Activated T-cell treated with anti-CD3 and anti-CD28 coated beads, Interleukin-2, amount 50 U/mL, for 48 hours (primary cell): Measurements from ENCODE around the gene IMMT.

Experiments
- DNase-seq, 2 experiments: peaks; one replicate each; pipeline ENCODE4 v3.0.0-alpha.2; 2020

The IMMT gene

GRCh38 chr2:86195808-86196387 is 636 bp upstream of the IMMT start:
- DNase-seq: no peak

DNA sequence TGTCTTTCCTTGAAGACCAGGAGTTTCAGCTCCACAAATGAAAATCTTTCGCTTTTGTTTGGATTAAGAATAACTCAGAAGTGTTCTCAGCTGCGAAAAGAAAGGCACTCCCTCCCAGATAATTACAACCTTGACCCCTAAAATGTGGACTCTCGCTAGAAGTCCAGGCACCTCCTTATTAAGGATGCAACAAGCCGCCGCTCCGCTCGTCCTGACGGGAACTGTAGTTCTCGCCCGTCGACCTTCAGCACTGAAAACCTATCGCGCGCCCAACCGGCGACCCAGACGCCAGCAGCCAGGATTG is 559 bp downstream of the IMMT start:
- DNase-seq: no peak

DNA sequence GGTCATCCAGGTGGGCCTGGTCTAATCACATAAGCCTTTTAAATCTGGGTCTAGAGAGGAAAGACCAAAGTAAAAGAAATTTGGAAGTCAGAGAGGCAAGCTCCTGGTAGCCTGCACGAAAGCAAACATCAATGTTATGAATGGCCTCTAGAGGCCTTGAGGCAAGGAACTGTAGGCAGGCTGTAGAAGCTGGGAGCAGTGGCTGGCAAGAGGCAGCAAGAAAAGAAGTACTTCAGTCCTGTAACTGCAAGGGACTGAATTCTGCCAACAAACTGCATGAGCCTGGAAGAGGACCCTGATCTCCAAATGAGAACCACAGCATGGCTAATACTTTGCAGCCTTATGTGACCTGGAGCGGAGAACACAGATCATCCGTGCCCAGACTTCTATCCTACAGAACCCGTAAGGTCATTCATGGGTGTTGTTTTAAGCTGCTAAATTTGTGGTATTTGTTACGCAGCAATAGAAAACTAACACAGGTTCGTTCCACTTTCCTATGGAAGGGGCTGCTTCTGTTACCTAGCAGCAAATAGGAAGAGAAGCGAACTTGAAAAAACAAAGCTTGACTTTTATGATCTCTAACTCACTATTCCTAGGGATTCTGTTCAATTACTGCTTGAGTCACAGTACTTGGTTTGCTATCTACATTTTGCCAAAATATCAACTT is 1.2 kb downstream of the IMMT start:
- no peak for DNase-seq

GRCh38 chr2:86189782-86190416 is 5.4 kb downstream of the IMMT start:
- no peak for DNase-seq

DNA sequence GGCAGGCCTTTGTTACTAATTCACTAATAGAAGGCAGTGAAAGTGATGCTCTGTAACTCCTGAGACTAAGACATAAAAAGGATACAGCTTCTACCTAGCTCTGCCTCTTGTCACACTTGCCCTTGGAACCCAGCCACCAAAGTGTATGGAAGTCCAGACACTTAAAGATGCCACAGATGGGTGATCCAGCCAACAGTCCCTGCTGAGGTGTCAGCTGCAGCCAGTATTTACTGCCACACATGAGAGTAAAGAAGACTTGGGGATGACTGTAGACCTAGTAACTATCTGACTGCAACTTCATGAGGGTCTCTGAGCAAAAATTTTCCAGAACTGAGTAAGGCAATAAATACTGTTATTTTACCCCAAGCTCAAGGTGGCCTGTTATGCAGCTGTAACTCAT is 8.8 kb downstream of the IMMT start:
- DNase-seq: peak in 1 of 2 experiments; percentile 38

GRCh38 chr2:86185517-86186212 is 9.6 kb downstream of the IMMT start:
- DNase-seq: no peak

- no peak for DNase-seq
These were observed 18.7 kb downstream of the IMMT start for GRCh38 chr2:86176597-86176996.

GRCh38 chr2:86175828-86176227 is 19.4 kb downstream of the IMMT start:
- DNase-seq: no peak

DNA sequence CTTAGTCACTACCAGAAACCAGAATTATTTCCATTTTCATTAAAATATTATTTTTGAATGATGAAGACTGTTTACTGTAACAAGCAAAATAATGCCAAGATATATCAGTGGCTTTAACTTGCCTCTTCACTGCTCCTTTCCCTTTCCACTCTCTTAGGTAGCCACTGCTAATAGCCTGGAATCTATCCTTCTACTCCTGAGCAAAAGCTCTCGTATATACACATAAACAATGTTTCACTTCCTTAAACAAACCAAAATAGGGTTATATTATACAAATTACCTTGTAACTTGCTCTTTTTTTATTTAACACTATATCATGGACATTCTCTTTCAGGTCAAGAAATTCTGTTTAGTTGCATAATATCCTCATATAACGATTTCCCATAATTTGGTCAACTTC is 20.8 kb downstream of the IMMT start:
- no peak for DNase-seq

DNA sequence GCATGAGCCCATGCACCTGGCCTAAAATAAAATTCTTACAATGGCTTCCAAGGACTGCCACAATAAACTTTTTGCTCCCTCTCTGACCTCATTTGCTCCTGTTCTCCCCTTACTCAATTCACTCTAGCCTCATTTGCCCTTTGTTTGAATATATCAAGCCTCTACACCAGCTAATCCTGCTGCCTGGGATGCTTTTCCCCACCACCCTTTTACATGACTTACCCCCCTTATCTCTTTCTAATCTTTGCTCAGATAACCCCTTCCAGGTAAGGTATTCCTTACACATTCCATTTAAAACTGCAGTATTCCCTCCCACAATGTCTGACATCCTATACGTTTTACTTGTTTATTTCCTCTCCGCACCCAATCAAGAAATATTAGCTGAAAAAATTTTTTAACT is 22.7 kb downstream of the IMMT start:
- no peak for DNase-seq

DNA sequence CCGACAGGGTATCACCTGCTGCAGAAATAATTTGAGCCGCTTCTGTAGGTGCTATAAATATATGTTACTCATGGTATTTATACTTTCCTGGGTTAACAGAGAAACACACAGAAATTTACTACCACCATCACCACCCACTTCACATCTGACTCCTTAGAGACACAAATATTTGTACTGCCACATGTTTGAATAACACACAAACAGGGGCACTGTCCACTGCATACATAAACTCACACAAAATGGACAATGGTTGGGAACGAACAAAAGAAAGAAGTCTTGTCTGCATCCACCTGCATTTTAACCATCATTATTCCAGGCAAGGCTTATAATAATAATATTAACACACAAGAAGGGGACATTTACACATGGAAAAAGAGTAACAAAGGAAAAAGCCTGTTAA is 24.0 kb downstream of the IMMT start:
- DNase-seq: no peak

GRCh38 chr2:86170449-86170848 is 24.8 kb downstream of the IMMT start:
- no peak for DNase-seq

- DNase-seq: no peak
These were observed 34.9 kb downstream of the IMMT start for GRCh38 chr2:86160156-86160952.

DNA sequence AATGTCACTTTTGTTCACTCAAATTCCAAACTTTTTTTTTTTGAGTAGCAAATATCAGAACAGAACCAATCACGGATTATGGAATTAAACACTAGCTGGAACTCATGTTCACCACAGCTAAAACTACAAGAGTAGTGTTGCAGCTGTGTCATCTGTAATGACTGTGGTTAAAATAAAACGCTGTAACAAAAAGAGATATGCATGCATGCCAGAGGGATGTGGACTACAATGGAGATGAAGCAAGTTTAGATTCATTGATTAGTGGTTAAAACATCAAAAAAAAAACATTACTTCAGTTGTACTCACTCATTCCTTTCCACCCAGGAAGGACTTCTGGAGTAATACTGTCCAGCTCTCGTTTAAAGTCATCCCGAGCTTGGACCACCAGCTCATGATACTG is 37.0 kb downstream of the IMMT start:
- DNase-seq: no peak

DNA sequence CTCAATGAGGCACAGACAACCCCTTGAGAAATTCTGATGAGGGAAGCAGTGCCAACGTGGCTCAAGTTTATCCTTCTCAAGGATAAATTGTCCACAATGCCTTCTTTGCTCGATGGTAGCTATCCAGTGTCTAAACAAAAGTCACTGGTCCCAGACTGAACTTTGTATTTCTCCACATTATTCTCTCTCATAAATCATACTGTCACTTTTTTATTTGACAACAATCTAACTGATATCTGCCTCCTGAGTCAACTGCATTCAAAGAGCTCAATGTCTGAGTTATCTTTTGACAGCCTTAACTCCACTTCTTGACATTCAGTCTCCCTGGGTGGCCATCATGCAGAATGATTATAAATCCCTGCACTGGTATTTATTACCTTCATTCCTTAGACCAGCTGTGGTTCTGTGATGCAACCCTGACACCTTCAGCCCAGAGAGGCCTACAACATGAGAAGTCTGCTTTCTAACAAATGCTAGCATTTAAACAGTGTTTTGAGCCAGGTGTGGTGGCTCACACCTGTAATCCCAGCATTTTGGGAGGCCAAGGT is 38.2 kb downstream of the IMMT start:
- no peak for DNase-seq

GRCh38 chr2:86150502-86150901 is 44.8 kb downstream of the IMMT start:
- no peak for DNase-seq

- no peak for DNase-seq
These were observed 47.5 kb downstream of the IMMT start for GRCh38 chr2:86147793-86148192.

DNA sequence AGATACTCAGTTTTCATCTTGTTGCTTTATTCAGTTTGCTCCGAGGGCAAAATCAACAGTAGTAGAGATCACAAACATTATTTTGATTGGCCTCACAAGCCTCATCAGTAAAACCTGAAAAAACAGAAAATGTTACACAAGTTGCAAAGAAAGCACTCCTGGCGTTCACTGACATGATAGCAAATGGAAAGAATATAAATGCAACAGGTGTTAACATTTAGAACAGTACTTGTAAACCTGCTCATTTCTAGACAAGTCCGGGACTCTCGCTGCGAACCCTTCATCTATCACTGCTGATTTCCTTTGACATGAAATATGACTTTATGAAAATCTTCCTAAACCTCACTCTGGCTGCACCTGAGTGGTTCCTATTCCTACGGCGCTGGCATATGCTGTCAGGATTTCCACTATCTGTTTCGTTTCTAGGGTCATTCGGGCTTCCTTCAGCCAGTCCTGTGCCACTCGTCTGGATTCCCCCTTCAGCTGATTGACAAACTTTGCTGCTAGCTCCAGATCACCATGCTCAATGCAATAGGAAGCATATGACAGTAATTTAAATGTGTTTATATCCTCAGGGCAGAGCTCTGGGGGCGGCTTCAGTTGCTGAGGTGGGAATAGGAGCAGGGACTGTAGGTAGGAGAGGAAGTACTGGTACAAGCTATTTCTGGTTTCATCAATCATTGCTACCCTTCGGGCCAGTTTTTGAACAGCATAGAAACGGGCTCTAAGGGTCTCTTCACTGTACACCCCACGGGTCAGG is 51.2 kb downstream of the IMMT start:
- no peak for DNase-seq

DNA sequence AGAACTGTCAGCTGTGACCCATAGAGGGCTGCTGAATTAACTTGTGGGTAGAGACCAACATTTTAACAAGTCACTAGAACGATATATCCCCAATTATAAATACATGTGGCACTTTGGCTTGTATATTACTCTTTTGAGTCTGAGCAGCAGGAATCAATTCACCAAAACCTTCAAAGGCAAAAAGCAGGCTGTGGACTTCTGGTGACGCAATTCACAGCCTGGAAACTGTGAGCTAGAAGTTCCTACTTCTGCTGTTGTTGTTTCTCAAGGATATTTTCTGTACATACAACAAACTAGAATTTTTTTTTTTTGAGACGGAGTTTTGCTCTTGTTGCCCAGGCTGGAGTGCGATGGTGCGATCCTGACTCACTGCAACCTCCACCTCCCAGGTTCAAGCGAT is 52.0 kb downstream of the IMMT start:
- DNase-seq: no peak

- no peak for DNase-seq
These were observed 52.6 kb downstream of the IMMT start for GRCh38 chr2:86142436-86143257.

DNA sequence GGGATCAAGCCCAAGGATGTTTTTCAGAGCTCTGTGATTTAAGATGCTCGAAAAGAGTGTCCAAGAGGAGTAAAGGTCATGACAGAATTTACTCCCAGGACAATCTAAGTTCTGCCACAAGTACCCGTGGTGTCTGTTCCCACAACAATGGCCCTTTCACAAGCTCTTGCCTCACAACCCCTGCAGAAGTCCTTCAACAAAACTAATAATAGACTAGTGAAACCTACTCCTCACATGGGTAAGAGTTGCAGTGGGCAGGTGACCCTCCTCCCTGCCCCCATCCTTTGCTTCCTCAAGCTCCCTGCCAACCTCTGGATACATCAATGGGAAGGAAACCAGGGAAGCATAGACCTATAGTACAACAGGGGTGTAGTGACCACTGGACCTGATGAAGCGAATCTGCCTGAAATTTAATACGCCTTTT is 54.3 kb downstream of the IMMT start:
- no peak for DNase-seq
